Gastrocnemius medialis (tissue), 4 donors: ENCODE measurements around the gene SLC41A1. TPM values are rescaled to one million over a fixed set of nuclear protein-coding genes. Genes with fewer than 3 reads are reported as not detected.

Experiments
- ATAC-seq, 2 donors: fragments of 150-250 bp; one replicate each; pipeline ENCODE4 v1.9.1; 2016
- DNase-seq, 2 donors: peaks; one replicate each; pipeline ENCODE4 v3.0.0-alpha.2; 2019
- H3K27ac ChIP-seq, 4 donors: fragments of 200-600 bp; sonication (generic); 1 replicate in 1 of 4; 2 replicates in 3 of 4; pipeline ENCODE4 v1.5.1; 2016 to 2018; ENCODE audit warnings: mild to moderate bottlenecking in 2 of 4, moderate library complexity in 1 of 4
- H3K27me3 ChIP-seq, 3 donors: fragments of 200-600 bp; sonication (generic) in 2 of 3; 1 replicate in 1 of 3; 2 replicates in 2 of 3; pipeline versions ENCODE4 v1.5.1 to v1.6.0; 2016 to 2019; ENCODE audit warnings: mild to moderate bottlenecking in 1 of 3, moderate library complexity in 1 of 3
- H3K36me3 ChIP-seq, 2 donors: fragments of 200-600 bp; sonication (generic) in 1 of 2; one replicate each; pipeline ENCODE4 v1.5.1; 2017 to 2018
- H3K4me1 ChIP-seq, 2 donors: fragments of 200-600 bp; sonication (generic) in 1 of 2; one replicate each; pipeline ENCODE4 v1.5.1; 2016 to 2017; ENCODE audit warnings: mild to moderate bottlenecking in 2 of 2
- H3K4me3 ChIP-seq, 4 donors: fragments of 200-600 bp; sonication (generic) in 3 of 4; 1 replicate in 1 of 4; 2 replicates in 3 of 4; pipeline ENCODE4 v1.5.1; 2016 to 2019; ENCODE audit warnings: mild to moderate bottlenecking in 2 of 4
- H3K9me3 ChIP-seq, 3 donors: fragments of 200-600 bp; sonication (generic) in 2 of 3; 1 replicate in 1 of 3; 2 replicates in 2 of 3; pipeline ENCODE4 v1.5.1; 2016 to 2019
- CTCF ChIP-seq, 5 experiments: fragments of 450-650 bp in 3 of 5; fragments of 200-600 bp in 2 of 5; sonication (generic) in 2 of 5; IDR thresholded peaks in 4 of 5; conservative IDR thresholded peaks in 1 of 5; 1 replicate in 4 of 5; 2 replicates in 1 of 5; pipeline ENCODE4 v1.5.1; 2016 to 2019; ENCODE audit warnings: antibody characterized with exemption in 5 of 5, mild to moderate bottlenecking in 3 of 5, moderate library complexity in 3 of 5
- POLR2A ChIP-seq, 2 donors: fragments of 450-650 bp; IDR thresholded peaks; one replicate each; pipeline ENCODE4 v1.6.1; 2017; ENCODE audit warnings: antibody characterized with exemption in 2 of 2, mild to moderate bottlenecking in 2 of 2, moderate library complexity in 2 of 2
- in situ Hi-C, 4 donors: fragments of 200-750 bp; cut with MboI; loops; one replicate each; pipeline versions ENCODE4 v1.15.0 to v1.8.0; 2017; ENCODE audit warnings: low sequenced_read_pairs in 4 of 4
- intact Hi-C: fragments of 100-400 bp; cut with DNase I; formaldehyde crosslinking; loops from one replicate; pipeline ENCODE4 v1.15.1; 2023; ENCODE audit warnings: low total_unique reads
- total RNA-seq, 4 donors: library from RNA; depleted of rRNA; stranded (reverse); fragments of >200 nt; gene quantifications; one replicate each; pipeline versions ENCODE4 v1.1.0 to v1.2.3, GENCODE V29; 2016

The SLC41A1 gene
- total RNA-seq, 4 donors from 2014 or later = 21.5 to 39.8 (median 36.8) TPM

GRCh38 chr1:205766038-205766437, 47.0 kb downstream of the SLC41A1 start:
- DNase-seq (no peak), ATAC-seq (no peak)
- Histone ChIP-seq H3K9me3 (no peaks in the 10 kb centered on the region), H3K4me3 (no peak overlapping the region), H3K4me1 (no peaks in the 10 kb centered on the region), H3K27me3 (no peaks in the 10 kb centered on the region), H3K27ac (no peak overlapping the region), H3K36me3 (peaks cover 0 to 19% of the 10 kb centered on the region in 2 donors)
- no peak for TF ChIP-seq POLR2A (IDR thresholded peaks at IDR 0.05)
- TF ChIP-seq CTCF (IDR thresholded peaks at IDR 0.05 in 4 of 5, conservative IDR thresholded peaks at IDR 0.05 in 1 of 5) = no peak
- intact Hi-C loops (no loop called here), in situ Hi-C loops (no loop called here)

GRCh38 chr1:205764578-205764977, 48.4 kb downstream of the SLC41A1 start:
- Histone ChIP-seq H3K27me3 (no peaks in the 10 kb centered on the region), H3K4me3 (no peak overlapping the region), H3K27ac (no peak overlapping the region), H3K4me1 (no peaks in the 10 kb centered on the region), H3K36me3 (peaks cover 0 to 5% of the 10 kb centered on the region in 2 donors), H3K9me3 (no peaks in the 10 kb centered on the region)
- intact Hi-C loops (no loop called here), in situ Hi-C loops (no loop called here)
- no peak for ATAC-seq
- TF ChIP-seq POLR2A (IDR thresholded peaks at IDR 0.05) = no peak
- TF ChIP-seq CTCF (IDR thresholded peaks at IDR 0.05 in 4 of 5, conservative IDR thresholded peaks at IDR 0.05 in 1 of 5) = no peak
- DNase-seq = no peak

- no peak overlapping the region for H3K4me3 ChIP-seq
- ATAC-seq = no peak
- intact Hi-C loops = no loop called here
- H3K9me3 ChIP-seq = no peaks in the 10 kb centered on the region
- TF ChIP-seq POLR2A (IDR thresholded peaks at IDR 0.05) (no peak), CTCF (IDR thresholded peaks at IDR 0.05 in 4 of 5, conservative IDR thresholded peaks at IDR 0.05 in 1 of 5) (no peak)
- in situ Hi-C loops = no loop called here
- H3K27me3 ChIP-seq = no peaks in the 10 kb centered on the region
- no peak for DNase-seq
- no peaks in the 10 kb centered on the region for H3K4me1 ChIP-seq
- no peaks in the 10 kb centered on the region for H3K36me3 ChIP-seq
- no peak overlapping the region for H3K27ac ChIP-seq
Observed at GRCh38 chr1:205763980-205764379, 49.0 kb downstream of the SLC41A1 start.

- Histone ChIP-seq H3K9me3 (no peaks in the 10 kb centered on the region), H3K27ac (no peak overlapping the region), H3K4me3 (no peak overlapping the region), H3K27me3 (no peaks in the 10 kb centered on the region), H3K36me3 (no peaks in the 10 kb centered on the region), H3K4me1 (no peaks in the 10 kb centered on the region)
- no peak for DNase-seq
- TF ChIP-seq CTCF (IDR thresholded peaks at IDR 0.05 in 4 of 5, conservative IDR thresholded peaks at IDR 0.05 in 1 of 5) = no peak
- no peak for TF ChIP-seq POLR2A (IDR thresholded peaks at IDR 0.05)
- intact Hi-C loops (no loop called here), in situ Hi-C loops (no loop called here)
- ATAC-seq = no peak
Observed at GRCh38 chr1:205760606-205761005, 52.4 kb downstream of the SLC41A1 start.

GRCh38 chr1:205756552-205756951, 56.4 kb downstream of the SLC41A1 start:
- no peaks in the 10 kb centered on the region for H3K27me3 ChIP-seq
- H3K27ac ChIP-seq = no peak overlapping the region
- in situ Hi-C loops = no loop called here
- H3K36me3 ChIP-seq = no peaks in the 10 kb centered on the region
- no peak for ATAC-seq
- TF ChIP-seq POLR2A (IDR thresholded peaks at IDR 0.05) (no peak), CTCF (IDR thresholded peaks at IDR 0.05 in 4 of 5, conservative IDR thresholded peaks at IDR 0.05 in 1 of 5) (no peak)
- no peaks in the 10 kb centered on the region for H3K9me3 ChIP-seq
- DNase-seq = no peak
- no peaks in the 10 kb centered on the region for H3K4me1 ChIP-seq
- no peak overlapping the region for H3K4me3 ChIP-seq
- intact Hi-C loops = no loop called here
